Trophoblast cell (in vitro differentiated cells and primary cell): ENCODE measurements around the gene CNPY1.

ENCODE experiments used
- DNase-seq, 2 donors: peaks; one replicate each; pipeline ENCODE4 v3.0.0-alpha.2; 2016
- H2AFZ ChIP-seq: 2 replicates; pipeline ENCODE4 v1.6.1; 2013; ENCODE audit warnings: low read length, moderate library complexity, mild to moderate bottlenecking; ENCODE audit not compliant: insufficient read depth, poor library complexity
- H2AK5ac ChIP-seq: 2 replicates; pipeline ENCODE4 v1.6.1; 2013; ENCODE audit warnings: mild to moderate bottlenecking, low read length
- H2BK120ac ChIP-seq: 2 replicates; pipeline ENCODE4 v1.6.1; 2013; ENCODE audit warnings: low read length, mild to moderate bottlenecking, moderate library complexity; ENCODE audit not compliant: insufficient read depth, poor library complexity
- H2BK12ac ChIP-seq: 2 replicates; pipeline ENCODE4 v1.6.1; 2013; ENCODE audit warnings: mild to moderate bottlenecking, low read length, moderate library complexity
- H2BK5ac ChIP-seq: 2 replicates; pipeline ENCODE4 v1.6.1; 2013; ENCODE audit warnings: low read length, low read depth, moderate library complexity, mild to moderate bottlenecking; ENCODE audit not compliant: poor library complexity
- H3K14ac ChIP-seq: 2 replicates; pipeline ENCODE4 v1.6.1; 2013; ENCODE audit warnings: mild to moderate bottlenecking, low read length
- H3K18ac ChIP-seq: 2 replicates; pipeline ENCODE4 v1.6.1; 2013; ENCODE audit warnings: mild to moderate bottlenecking, low read length
- H3K23ac ChIP-seq: 2 replicates; pipeline ENCODE4 v1.6.1; 2013; ENCODE audit warnings: low read length
- H3K27ac ChIP-seq: 2 replicates; pipeline ENCODE4 v1.5.1; 2013; ENCODE audit warnings: low read depth, mild to moderate bottlenecking, inconsistent platforms, low read length, moderate library complexity
- H3K27me3 ChIP-seq: 2 replicates; pipeline ENCODE4 v1.6.1; 2013; ENCODE audit warnings: inconsistent platforms, mild to moderate bottlenecking, low read length, moderate library complexity; ENCODE audit not compliant: insufficient read depth
- H3K36me3 ChIP-seq, 2 experiments: 1 replicate in 1 of 2; 2 replicates in 1 of 2; pipeline ENCODE4 v1.6.1; 2013; ENCODE audit warnings: low read length in 2 of 2, mild to moderate bottlenecking in 2 of 2, moderate library complexity in 1 of 2; ENCODE audit not compliant: insufficient read depth in 2 of 2, control insufficient read depth in 1 of 2
- H3K4ac ChIP-seq: 2 replicates; pipeline ENCODE4 v1.6.1; 2013; ENCODE audit warnings: low read depth, mild to moderate bottlenecking, low read length, moderate library complexity
- H3K4me1 ChIP-seq, 2 experiments: 1 replicate in 1 of 2; 2 replicates in 1 of 2; pipeline ENCODE4 v1.6.1; 2013; ENCODE audit warnings: low read length in 2 of 2, mild to moderate bottlenecking in 2 of 2, moderate library complexity in 1 of 2; ENCODE audit not compliant: insufficient read depth in 2 of 2, control insufficient read depth in 1 of 2
- H3K4me2 ChIP-seq: 2 replicates; pipeline ENCODE4 v1.6.1; 2013; ENCODE audit warnings: inconsistent platforms, mild to moderate bottlenecking, low read length, moderate library complexity
- H3K4me3 ChIP-seq: 2 replicates; pipeline ENCODE4 v1.5.1; 2013; ENCODE audit warnings: mild to moderate bottlenecking, low read depth, low read length, inconsistent platforms
- H3K79me1 ChIP-seq: one replicate; pipeline ENCODE4 v1.6.1; 2013; ENCODE audit warnings: low read length
- H3K79me2 ChIP-seq: 2 replicates; pipeline ENCODE4 v1.6.1; 2013; ENCODE audit warnings: low read length, mild to moderate bottlenecking; ENCODE audit not compliant: control insufficient read depth, insufficient read depth, poor library complexity
- H3K9ac ChIP-seq: 2 replicates; pipeline ENCODE4 v1.6.1; 2013; ENCODE audit warnings: mild to moderate bottlenecking, low read length
- H3K9me3 ChIP-seq: 2 replicates; pipeline ENCODE4 v1.6.1; 2013; ENCODE audit warnings: low read depth, mild to moderate bottlenecking, control low read depth, inconsistent platforms, low read length; ENCODE audit not compliant: insufficient read depth
- H4K12ac ChIP-seq: 2 replicates; pipeline ENCODE4 v1.6.1; 2013; ENCODE audit warnings: low read depth, mild to moderate bottlenecking, low read length, moderate library complexity
- H4K8ac ChIP-seq: 2 replicates; pipeline ENCODE4 v1.6.1; 2013; ENCODE audit warnings: low read depth, mild to moderate bottlenecking, low read length, moderate library complexity
- H4K91ac ChIP-seq: one replicate; pipeline ENCODE4 v1.6.1; 2013; ENCODE audit warnings: low read depth, mild to moderate bottlenecking, low read length, moderate library complexity
- WGBS: extraction: QIAGEN DNeasy Blood & Tissue Kit; methylation state at CpG from one replicate; pipeline ENCODE4 v1.1.7; 2013; ENCODE audit warnings: missing lambda C conversion rate; ENCODE audit not compliant: insufficient read length, insufficient coverage; ENCODE audit errors: extremely low coverage; 5-methylcytosine and 5-hydroxymethylcytosine counted together

CNPY1 gene

GRCh38 chr7:155584763-155585531 lies 38.6 kb upstream of the CNPY1 start:
- no peak for DNase-seq
- no CpG with 5 or more reads among the region's 17 CpGs for WGBS
- Histone ChIP-seq H3K4me2 (no peak overlapping the region), H3K79me2 (no peaks in the 10 kb centered on the region), H4K91ac (no peak overlapping the region), H3K36me3 (no peaks in the 10 kb centered on the region), H3K27ac (no peak overlapping the region), H3K9me3 (no peaks in the 10 kb centered on the region), H2BK120ac (no peak overlapping the region), H3K4me1 (no peaks in the 10 kb centered on the region), H3K14ac (no peak overlapping the region), H3K79me1 (no peaks in the 10 kb centered on the region), H3K9ac (no peak overlapping the region), H2AK5ac (no peak overlapping the region), H3K18ac (no peak overlapping the region), H4K8ac (no peak overlapping the region), H2BK5ac (no peak overlapping the region), H3K4me3 (no peak overlapping the region), H3K27me3 (peaks cover 4% of the 10 kb centered on the region), H3K23ac (no peak overlapping the region), H3K4ac (no peak overlapping the region), H2AFZ (no peak overlapping the region), H2BK12ac (no peak overlapping the region), H4K12ac (no peak overlapping the region)

GRCh38 chr7:155584261-155584660 lies 37.9 kb upstream of the CNPY1 start:
- Histone ChIP-seq H3K36me3 (no peaks in the 10 kb centered on the region), H4K12ac (no peak overlapping the region)
- no CpG with 5 or more reads among the region's 7 CpGs for WGBS

GRCh38 chr7:155583636-155584035 lies 37.3 kb upstream of the CNPY1 start:
- Histone ChIP-seq H4K8ac (no peak overlapping the region), H3K9me3 (no peaks in the 10 kb centered on the region), H3K79me1 (no peaks in the 10 kb centered on the region), H2BK120ac (no peak overlapping the region), H3K23ac (no peak overlapping the region), H4K12ac (no peak overlapping the region), H3K79me2 (no peaks in the 10 kb centered on the region), H2AK5ac (no peak overlapping the region), H3K4me2 (no peak overlapping the region), H3K27ac (no peak overlapping the region), H3K14ac (no peak overlapping the region), H2BK12ac (no peak overlapping the region), H4K91ac (no peak overlapping the region), H3K4me3 (no peak overlapping the region), H3K4me1 (no peaks in the 10 kb centered on the region), H3K27me3 (peaks cover 4% of the 10 kb centered on the region), H3K4ac (no peak overlapping the region), H2AFZ (no peak overlapping the region), H3K36me3 (no peaks in the 10 kb centered on the region), H2BK5ac (no peak overlapping the region), H3K9ac (no peak overlapping the region), H3K18ac (no peak overlapping the region)
- DNase-seq: no peak
- WGBS: no CpG with 5 or more reads among the region's 3 CpGs

More at GRCh38 chr7:155584261-155584660, 37.9 kb upstream of the CNPY1 start:
- no peak for DNase-seq
- no peak overlapping the region for H4K8ac ChIP-seq
- no peak overlapping the region for H2BK120ac ChIP-seq
- H3K79me2 ChIP-seq: no peaks in the 10 kb centered on the region
- H3K9me3 ChIP-seq: no peaks in the 10 kb centered on the region
- no peak overlapping the region for H3K4me3 ChIP-seq
- no peak overlapping the region for H2BK5ac ChIP-seq
- no peak overlapping the region for H3K9ac ChIP-seq
- no peak overlapping the region for H3K14ac ChIP-seq
- no peak overlapping the region for H3K4me2 ChIP-seq
- no peak overlapping the region for H4K91ac ChIP-seq
- no peak overlapping the region for H3K27ac ChIP-seq
- no peak overlapping the region for H3K4ac ChIP-seq
- no peak overlapping the region for H3K18ac ChIP-seq
- no peak overlapping the region for H2BK12ac ChIP-seq
- no peak overlapping the region for H2AK5ac ChIP-seq
- peaks cover 4% of the 10 kb centered on the region for H3K27me3 ChIP-seq
- H3K23ac ChIP-seq: no peak overlapping the region
- no peaks in the 10 kb centered on the region for H3K79me1 ChIP-seq
- H3K4me1 ChIP-seq: no peaks in the 10 kb centered on the region
- H2AFZ ChIP-seq: no peak overlapping the region

GRCh38 chr7:155581954-155582353 lies 35.6 kb upstream of the CNPY1 start:
- no peak overlapping the region for H2BK120ac ChIP-seq
- no peak overlapping the region for H2BK5ac ChIP-seq
- no peaks in the 10 kb centered on the region for H3K4me1 ChIP-seq
- WGBS: no CpG with 5 or more reads among the region's 9 CpGs
- no peaks in the 10 kb centered on the region for H3K79me1 ChIP-seq
- no peaks in the 10 kb centered on the region for H3K79me2 ChIP-seq
- no peak for DNase-seq
- no peaks in the 10 kb centered on the region for H3K9me3 ChIP-seq
- H3K36me3 ChIP-seq: no peaks in the 10 kb centered on the region
- no peak overlapping the region for H3K14ac ChIP-seq
- no peak overlapping the region for H4K91ac ChIP-seq
- peaks cover 4% of the 10 kb centered on the region for H3K27me3 ChIP-seq
- no peak overlapping the region for H4K12ac ChIP-seq
- H3K4me2 ChIP-seq: no peak overlapping the region
- no peak overlapping the region for H2AFZ ChIP-seq
- H3K18ac ChIP-seq: no peak overlapping the region
- H3K9ac ChIP-seq: no peak overlapping the region
- H3K4ac ChIP-seq: no peak overlapping the region
- H3K4me3 ChIP-seq: no peak overlapping the region
- H4K8ac ChIP-seq: no peak overlapping the region
- H2AK5ac ChIP-seq: no peak overlapping the region
- H3K27ac ChIP-seq: no peak overlapping the region
- no peak overlapping the region for H3K23ac ChIP-seq
- H2BK12ac ChIP-seq: no peak overlapping the region
